HEK293 (cell line): ENCODE data around the gene GEMIN5.

Experiments used
- ZBTB8A ChIP-seq: fragments of 450-650 bp; formaldehyde crosslinking; IDR thresholded peaks from 2 replicates; pipeline ENCODE4 v1.5.1; 2016; ENCODE audit warnings: missing biosample characterization, missing genetic modification characterization
- ZNF677 ChIP-seq: fragments of 450-650 bp; IDR thresholded peaks from 2 replicates; pipeline ENCODE4 v1.5.0; 2018; ENCODE audit warnings: missing biosample characterization, mild to moderate bottlenecking, missing genetic modification characterization, moderate library complexity
- TF ChIP-seq, protein P1 (sequence below): fragments of 450-650 bp; formaldehyde crosslinking; IDR thresholded peaks from 2 replicates; pipeline ENCODE4 v1.5.1; 2016; ENCODE audit warnings: missing biosample characterization, missing genetic modification characterization
- TF ChIP-seq, protein P2 (sequence below): IDR thresholded peaks from 2 replicates; pipeline ENCODE4 v1.6.1; 2011; ENCODE audit warnings: mild to moderate bottlenecking, low read depth, low read length, borderline replicate concordance
- TF ChIP-seq, protein P3 (sequence below): fragments of 450-650 bp; IDR thresholded peaks from 2 replicates; pipeline ENCODE4 v1.5.1; 2018; ENCODE audit warnings: missing biosample characterization, missing genetic modification characterization

- TF ChIP-seq, protein P1, sequence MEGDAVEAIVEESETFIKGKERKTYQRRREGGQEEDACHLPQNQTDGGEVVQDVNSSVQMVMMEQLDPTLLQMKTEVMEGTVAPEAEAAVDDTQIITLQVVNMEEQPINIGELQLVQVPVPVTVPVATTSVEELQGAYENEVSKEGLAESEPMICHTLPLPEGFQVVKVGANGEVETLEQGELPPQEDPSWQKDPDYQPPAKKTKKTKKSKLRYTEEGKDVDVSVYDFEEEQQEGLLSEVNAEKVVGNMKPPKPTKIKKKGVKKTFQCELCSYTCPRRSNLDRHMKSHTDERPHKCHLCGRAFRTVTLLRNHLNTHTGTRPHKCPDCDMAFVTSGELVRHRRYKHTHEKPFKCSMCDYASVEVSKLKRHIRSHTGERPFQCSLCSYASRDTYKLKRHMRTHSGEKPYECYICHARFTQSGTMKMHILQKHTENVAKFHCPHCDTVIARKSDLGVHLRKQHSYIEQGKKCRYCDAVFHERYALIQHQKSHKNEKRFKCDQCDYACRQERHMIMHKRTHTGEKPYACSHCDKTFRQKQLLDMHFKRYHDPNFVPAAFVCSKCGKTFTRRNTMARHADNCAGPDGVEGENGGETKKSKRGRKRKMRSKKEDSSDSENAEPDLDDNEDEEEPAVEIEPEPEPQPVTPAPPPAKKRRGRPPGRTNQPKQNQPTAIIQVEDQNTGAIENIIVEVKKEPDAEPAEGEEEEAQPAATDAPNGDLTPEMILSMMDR (tag by site-specific recombination): no peak
- TF ChIP-seq, protein P2, sequence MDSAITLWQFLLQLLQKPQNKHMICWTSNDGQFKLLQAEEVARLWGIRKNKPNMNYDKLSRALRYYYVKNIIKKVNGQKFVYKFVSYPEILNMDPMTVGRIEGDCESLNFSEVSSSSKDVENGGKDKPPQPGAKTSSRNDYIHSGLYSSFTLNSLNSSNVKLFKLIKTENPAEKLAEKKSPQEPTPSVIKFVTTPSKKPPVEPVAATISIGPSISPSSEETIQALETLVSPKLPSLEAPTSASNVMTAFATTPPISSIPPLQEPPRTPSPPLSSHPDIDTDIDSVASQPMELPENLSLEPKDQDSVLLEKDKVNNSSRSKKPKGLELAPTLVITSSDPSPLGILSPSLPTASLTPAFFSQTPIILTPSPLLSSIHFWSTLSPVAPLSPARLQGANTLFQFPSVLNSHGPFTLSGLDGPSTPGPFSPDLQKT: no peak
- TF ChIP-seq ZBTB8A (tag by site-specific recombination): no peak
- no peak for TF ChIP-seq ZNF677
- TF ChIP-seq, protein P3, sequence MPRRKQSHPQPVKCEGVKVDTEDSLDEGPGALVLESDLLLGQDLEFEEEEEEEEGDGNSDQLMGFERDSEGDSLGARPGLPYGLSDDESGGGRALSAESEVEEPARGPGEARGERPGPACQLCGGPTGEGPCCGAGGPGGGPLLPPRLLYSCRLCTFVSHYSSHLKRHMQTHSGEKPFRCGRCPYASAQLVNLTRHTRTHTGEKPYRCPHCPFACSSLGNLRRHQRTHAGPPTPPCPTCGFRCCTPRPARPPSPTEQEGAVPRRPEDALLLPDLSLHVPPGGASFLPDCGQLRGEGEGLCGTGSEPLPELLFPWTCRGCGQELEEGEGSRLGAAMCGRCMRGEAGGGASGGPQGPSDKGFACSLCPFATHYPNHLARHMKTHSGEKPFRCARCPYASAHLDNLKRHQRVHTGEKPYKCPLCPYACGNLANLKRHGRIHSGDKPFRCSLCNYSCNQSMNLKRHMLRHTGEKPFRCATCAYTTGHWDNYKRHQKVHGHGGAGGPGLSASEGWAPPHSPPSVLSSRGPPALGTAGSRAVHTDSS (tag by site-specific recombination): no peak
Measured at GRCh38 chr5:154898210-154898609, 39.8 kb downstream of the GEMIN5 start.
